H9 (cell line): ENCODE results near the gene MMEL1. TPM values are rescaled to one million over a fixed set of nuclear protein-coding genes. Genes with fewer than 3 reads are reported as not detected.

Source experiments
- DNase-seq: peaks from one replicate; pipeline ENCODE4 v3.0.0-alpha.2; 2017
- H2AFZ ChIP-seq: one replicate; pipeline ENCODE4 v1.6.1; 2013; ENCODE audit warnings: mild to moderate bottlenecking, low read length, control low read depth, moderate library complexity
- H2AK5ac ChIP-seq: 2 replicates; pipeline ENCODE4 v1.6.1; 2013; ENCODE audit warnings: low read length, control low read depth, mixed read lengths; ENCODE audit not compliant: insufficient read length
- H2BK120ac ChIP-seq: one replicate; pipeline ENCODE4 v1.6.1; 2013; ENCODE audit warnings: low read depth, mild to moderate bottlenecking, low read length, control low read depth, inconsistent platforms; ENCODE audit not compliant: poor library complexity, severe bottlenecking
- H2BK12ac ChIP-seq: 2 replicates; pipeline ENCODE4 v1.6.1; 2013; ENCODE audit warnings: low read length, control low read depth, mixed read lengths, low read depth; ENCODE audit not compliant: insufficient read length
- H2BK15ac ChIP-seq: 2 replicates; pipeline ENCODE4 v1.6.1; 2013; ENCODE audit warnings: low read depth, low read length, control low read depth
- H2BK20ac ChIP-seq: one replicate; pipeline ENCODE4 v1.6.1; 2013; ENCODE audit warnings: low read depth, mild to moderate bottlenecking, low read length, control low read depth, inconsistent platforms; ENCODE audit not compliant: poor library complexity, severe bottlenecking
- H2BK5ac ChIP-seq: 2 replicates; pipeline ENCODE4 v1.6.1; 2013; ENCODE audit warnings: low read length, control low read depth, mixed read lengths; ENCODE audit not compliant: insufficient read length
- H3K14ac ChIP-seq: 2 replicates; pipeline ENCODE4 v1.6.1; 2013; ENCODE audit warnings: low read length, control low read depth; ENCODE audit not compliant: insufficient read depth
- H3K18ac ChIP-seq: 2 replicates; pipeline ENCODE4 v1.6.1; 2013; ENCODE audit warnings: low read depth, mild to moderate bottlenecking, mixed read lengths, low read length, control low read depth; ENCODE audit not compliant: insufficient read length
- H3K23ac ChIP-seq: 2 replicates; pipeline ENCODE4 v1.6.1; 2013; ENCODE audit warnings: low read length, control low read depth, mixed read lengths, low read depth; ENCODE audit not compliant: insufficient read length
- H3K23me2 ChIP-seq: 2 replicates; pipeline ENCODE4 v1.6.1; 2013; ENCODE audit warnings: low read depth, mild to moderate bottlenecking, mixed read lengths, low read length, control low read depth; ENCODE audit not compliant: insufficient read length, poor library complexity, severe bottlenecking
- H3K27ac ChIP-seq: 2 replicates; pipeline ENCODE4 v1.5.1; 2013; ENCODE audit warnings: low read length, control low read depth, mixed read lengths, low read depth; ENCODE audit not compliant: insufficient read length
- H3K27me3 ChIP-seq: 2 replicates; pipeline ENCODE4 v1.6.1; 2013; ENCODE audit warnings: low read length, control low read depth, inconsistent platforms; ENCODE audit not compliant: insufficient read depth
- H3K4ac ChIP-seq: 2 replicates; pipeline ENCODE4 v1.6.1; 2013; ENCODE audit warnings: low read depth, mild to moderate bottlenecking, control low read depth, inconsistent platforms, low read length, moderate library complexity
- H3K4me1 ChIP-seq: 2 replicates; pipeline ENCODE4 v1.6.1; 2013; ENCODE audit warnings: low read length, control low read depth, inconsistent platforms; ENCODE audit not compliant: insufficient read depth
- H3K4me2 ChIP-seq: 2 replicates; pipeline ENCODE4 v1.6.1; 2013; ENCODE audit warnings: low read length, control low read depth, mixed read lengths; ENCODE audit not compliant: insufficient read length, insufficient read depth
- H3K56ac ChIP-seq: 2 replicates; pipeline ENCODE4 v1.6.1; 2013; ENCODE audit warnings: low read depth, mild to moderate bottlenecking, mixed read lengths, low read length, control low read depth; ENCODE audit not compliant: insufficient read length
- H3K79me1 ChIP-seq: 2 replicates; pipeline ENCODE4 v1.6.1; 2013; ENCODE audit warnings: low read depth, mild to moderate bottlenecking, moderate library complexity, low read length, control low read depth, inconsistent platforms; ENCODE audit not compliant: insufficient read depth, poor library complexity, severe bottlenecking
- H3K79me2 ChIP-seq: 2 replicates; pipeline ENCODE4 v1.6.1; 2013; ENCODE audit warnings: low read length, control low read depth, inconsistent platforms; ENCODE audit not compliant: insufficient read depth
- H3K9ac ChIP-seq: 2 replicates; pipeline ENCODE4 v1.6.1; 2013; ENCODE audit warnings: low read length, control low read depth, mixed read lengths; ENCODE audit not compliant: insufficient read length; ENCODE audit errors: extremely low read depth
- H3K9me3 ChIP-seq: one replicate; pipeline ENCODE4 v1.6.1; 2013; ENCODE audit warnings: low read depth, low read length, inconsistent platforms; ENCODE audit not compliant: control insufficient read depth
- H3T11ph ChIP-seq: one replicate; pipeline ENCODE4 v1.6.1; 2013; ENCODE audit warnings: mild to moderate bottlenecking, low read length, control low read depth, inconsistent platforms
- H4K20me1 ChIP-seq: one replicate; pipeline ENCODE4 v1.6.1; 2013; ENCODE audit not compliant: control insufficient read depth, insufficient read length, insufficient read depth
- H4K5ac ChIP-seq: 2 replicates; pipeline ENCODE4 v1.6.1; 2013; ENCODE audit warnings: low read depth, mild to moderate bottlenecking, mixed read lengths, low read length, control low read depth; ENCODE audit not compliant: insufficient read length
- H4K8ac ChIP-seq: replicated peaks from 2 replicates; pipeline ENCODE4 v1.6.1; 2013; ENCODE audit warnings: low read length, control low read depth, mixed read lengths, low read depth; ENCODE audit not compliant: insufficient read length
- H4K91ac ChIP-seq: 2 replicates; pipeline ENCODE4 v1.6.1; 2013; ENCODE audit warnings: low read depth, mild to moderate bottlenecking, moderate library complexity, mixed read lengths, low read length, control low read depth; ENCODE audit not compliant: insufficient read length
- H3K27ac Mint-ChIP-seq, 3 experiments: 2 replicates in 2 of 3; 3 replicates in 1 of 3; pipeline ENCODE4 v1.8.0; 2020 to 2021; ENCODE audit warnings: mixed read lengths in 3 of 3, mild to moderate bottlenecking in 1 of 3, moderate library complexity in 1 of 3
- H3K27me3 Mint-ChIP-seq: 2 replicates; pipeline ENCODE4 v1.8.0; 2021; ENCODE audit warnings: low read depth, mild to moderate bottlenecking, moderate library complexity, mixed read lengths
- H3K36me3 Mint-ChIP-seq, 3 experiments: 2 replicates in 2 of 3; 3 replicates in 1 of 3; pipeline ENCODE4 v1.8.0; 2020 to 2021; ENCODE audit warnings: low read depth in 3 of 3, mixed read lengths in 3 of 3; ENCODE audit not compliant: insufficient read depth in 1 of 3
- H3K4me1 Mint-ChIP-seq, 2 experiments: 2 replicates each; pipeline ENCODE4 v1.8.0; 2020; ENCODE audit warnings: mixed read lengths in 2 of 2
- H3K4me3 Mint-ChIP-seq, 2 experiments: 2 replicates in 1 of 2; 3 replicates in 1 of 2; pipeline ENCODE4 v1.8.0; 2020 to 2021; ENCODE audit warnings: mild to moderate bottlenecking in 2 of 2, mixed read lengths in 2 of 2, moderate library complexity in 1 of 2
- H3K9me3 Mint-ChIP-seq, 2 experiments: 2 replicates in 1 of 2; 3 replicates in 1 of 2; pipeline ENCODE4 v1.8.0; 2020; ENCODE audit warnings: mild to moderate bottlenecking in 2 of 2, mixed read lengths in 2 of 2, moderate library complexity in 1 of 2
- CTCF ChIP-seq: fragments of 200-600 bp; sonication (generic); conservative IDR thresholded peaks from 3 replicates; pipeline ENCODE4 v1.8.0; 2021; ENCODE audit warnings: antibody characterized with exemption, mild to moderate bottlenecking
- WGBS: extraction: QIAGEN DNeasy Blood & Tissue Kit; methylation state at CpG from one replicate; pipeline ENCODE4 v1.1.7; 2013; ENCODE audit warnings: missing lambda C conversion rate, low lambda C conversion rate, mixed read lengths; ENCODE audit not compliant: insufficient read length; ENCODE audit errors: extremely low coverage; 5-methylcytosine and 5-hydroxymethylcytosine counted together
- total RNA-seq: library from RNA; stranded (reverse); gene quantifications from 2 replicates; pipeline ENCODE4 v1.2.1, GENCODE V29; 2021

The MMEL1 gene
- total RNA-seq, 1 experiment from 2014 or later, result 0.42 TPM

GRCh38 chr1:2566101-2567045 is 66.4 kb downstream of the MMEL1 start:
- Mint-ChIP-seq H3K36me3 (no peaks in the 10 kb centered on the region), H3K4me3 (no peak overlapping the region), H3K4me1 (peaks cover 0 to 6% of the 10 kb centered on the region in 2 experiments; a peak in 2 of 4 replicates), H3K27ac (no peak overlapping the region), H3K9me3 (no peaks in the 10 kb centered on the region; a peak in 1 of 5 replicates), H3K27me3 (peaks cover 6% of the 10 kb centered on the region)
- Histone ChIP-seq H3K18ac (no peak overlapping the region), H4K20me1 (no peaks in the 10 kb centered on the region), H2BK5ac (no peak overlapping the region), H4K91ac (no peak overlapping the region), H3K79me2 (no peaks in the 10 kb centered on the region), H2AK5ac (no peak overlapping the region), H2BK20ac (no peak overlapping the region), H2BK15ac (no peak overlapping the region), H3K4ac (no peak overlapping the region), H2AFZ (no peak overlapping the region), H3K23me2 (no peaks in the 10 kb centered on the region), H3K23ac (no peak overlapping the region), H3K9me3 (no peaks in the 10 kb centered on the region), H4K5ac (no peak overlapping the region), H3K4me1 (no peaks in the 10 kb centered on the region), H2BK120ac (no peak overlapping the region), H3K4me2 (no peak overlapping the region), H2BK12ac (no peak overlapping the region), H3K14ac (no peak overlapping the region), H3K56ac (no peak overlapping the region), H3K27me3 (no peaks in the 10 kb centered on the region), H3K9ac (no peak overlapping the region), H3K79me1 (no peaks in the 10 kb centered on the region), H3K27ac (no peak overlapping the region), H3T11ph (no peak overlapping the region), H4K8ac (no peak overlapping the region)
- TF ChIP-seq CTCF, result no peak
- no CpG with 5 or more reads among the region's 34 CpGs for WGBS
- DNase-seq, result no peak
